ENCODE measurements around the gene TREM2. TPM values are rescaled to one million over a fixed set of nuclear protein-coding genes. Genes with fewer than 3 reads are reported as not detected.

The TREM2 gene
- total and polyA plus RNA-seq, 2 donors (not counting 1 experiment from before 2014, with no cell fraction given), result 0.17 TPM; not detected in 1

GRCh38 chr6:41177695-41178094 is 14.8 kb upstream of the TREM2 start:
- H3K4me1 ChIP-seq (ENCODE audit: control insufficient read depth, extremely low read depth, insufficient read depth, low read length), result no peaks in the 10 kb centered on the region
- no peaks in the 10 kb centered on the region for H3K79me2 ChIP-seq (ENCODE audit: control insufficient read depth, insufficient read depth, low read length)
- H3K4me2 ChIP-seq (ENCODE audit: extremely low read depth, insufficient read depth, low read length), result no peak overlapping the region
- no peak overlapping the region for H3K4me3 ChIP-seq (replicated peaks in 1 of 4; ENCODE audit: control extremely low read depth in 1 of 4, insufficient read depth in 1 of 4, low read depth in 3 of 4, low read length in 4 of 4)
- H2AFZ ChIP-seq (ENCODE audit: low read length), result no peak overlapping the region
- no peaks in the 10 kb centered on the region for H3K9me3 ChIP-seq (ENCODE audit: control insufficient read depth, insufficient read depth, low read depth, low read length)
- no peaks in the 10 kb centered on the region for H3K27me3 ChIP-seq (ENCODE audit: control insufficient read depth, insufficient read depth, low read length)
- DNase-seq (ENCODE audit: low read depth in 2 of 2), result peak in 1 of 2 donors; percentile 7
- no peak for TF ChIP-seq EZH2 (IDR thresholded peaks at IDR 0.05; ENCODE audit: low read length, missing control alignments)
- TF ChIP-seq, protein P1, sequence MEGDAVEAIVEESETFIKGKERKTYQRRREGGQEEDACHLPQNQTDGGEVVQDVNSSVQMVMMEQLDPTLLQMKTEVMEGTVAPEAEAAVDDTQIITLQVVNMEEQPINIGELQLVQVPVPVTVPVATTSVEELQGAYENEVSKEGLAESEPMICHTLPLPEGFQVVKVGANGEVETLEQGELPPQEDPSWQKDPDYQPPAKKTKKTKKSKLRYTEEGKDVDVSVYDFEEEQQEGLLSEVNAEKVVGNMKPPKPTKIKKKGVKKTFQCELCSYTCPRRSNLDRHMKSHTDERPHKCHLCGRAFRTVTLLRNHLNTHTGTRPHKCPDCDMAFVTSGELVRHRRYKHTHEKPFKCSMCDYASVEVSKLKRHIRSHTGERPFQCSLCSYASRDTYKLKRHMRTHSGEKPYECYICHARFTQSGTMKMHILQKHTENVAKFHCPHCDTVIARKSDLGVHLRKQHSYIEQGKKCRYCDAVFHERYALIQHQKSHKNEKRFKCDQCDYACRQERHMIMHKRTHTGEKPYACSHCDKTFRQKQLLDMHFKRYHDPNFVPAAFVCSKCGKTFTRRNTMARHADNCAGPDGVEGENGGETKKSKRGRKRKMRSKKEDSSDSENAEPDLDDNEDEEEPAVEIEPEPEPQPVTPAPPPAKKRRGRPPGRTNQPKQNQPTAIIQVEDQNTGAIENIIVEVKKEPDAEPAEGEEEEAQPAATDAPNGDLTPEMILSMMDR (conservative IDR thresholded peaks at IDR 0.05 in 1 of 2, IDR thresholded peaks at IDR 0.05 in 1 of 2; ENCODE audit: low read depth in 1 of 2, low read length in 2 of 2), result no peak
- H4K20me1 ChIP-seq (ENCODE audit: control insufficient read depth, extremely low read depth, insufficient read depth, low read length), result no peaks in the 10 kb centered on the region
- no peaks in the 10 kb centered on the region for H3K36me3 ChIP-seq (ENCODE audit: control insufficient read depth, insufficient read depth, low read length)
- H3K27ac ChIP-seq (ENCODE audit: insufficient read depth, low read length), result no peak overlapping the region
- H3K9ac ChIP-seq (ENCODE audit: insufficient read depth, low read length), result no peak overlapping the region

GRCh38 chr6:41177287-41177686 is 14.4 kb upstream of the TREM2 start:
- Histone ChIP-seq H3K27me3 (ENCODE audit: control insufficient read depth, insufficient read depth, low read length) (no peaks in the 10 kb centered on the region), H3K9ac (ENCODE audit: insufficient read depth, low read length) (no peak overlapping the region), H2AFZ (ENCODE audit: low read length) (no peak overlapping the region), H4K20me1 (ENCODE audit: control insufficient read depth, extremely low read depth, insufficient read depth, low read length) (no peaks in the 10 kb centered on the region), H3K9me3 (ENCODE audit: control insufficient read depth, insufficient read depth, low read depth, low read length) (no peaks in the 10 kb centered on the region), H3K36me3 (ENCODE audit: control insufficient read depth, insufficient read depth, low read length) (no peaks in the 10 kb centered on the region), H3K27ac (ENCODE audit: insufficient read depth, low read length) (no peak overlapping the region), H3K4me3 (replicated peaks in 1 of 4; ENCODE audit: control extremely low read depth in 1 of 4, insufficient read depth in 1 of 4, low read depth in 3 of 4, low read length in 4 of 4) (no peak overlapping the region), H3K4me2 (ENCODE audit: extremely low read depth, insufficient read depth, low read length) (no peak overlapping the region), H3K79me2 (ENCODE audit: control insufficient read depth, insufficient read depth, low read length) (no peaks in the 10 kb centered on the region), H3K4me1 (ENCODE audit: control insufficient read depth, extremely low read depth, insufficient read depth, low read length) (no peaks in the 10 kb centered on the region)
- TF ChIP-seq EZH2 (IDR thresholded peaks at IDR 0.05; ENCODE audit: low read length, missing control alignments), result no peak
- TF ChIP-seq, protein P1 (conservative IDR thresholded peaks at IDR 0.05 in 1 of 2, IDR thresholded peaks at IDR 0.05 in 1 of 2; ENCODE audit: low read depth in 1 of 2, low read length in 2 of 2), result no peak
- no peak for DNase-seq (ENCODE audit: low read depth in 2 of 2)

GRCh38 chr6:41176189-41176588 is 13.3 kb upstream of the TREM2 start:
- Histone ChIP-seq H3K9me3 (ENCODE audit: control insufficient read depth, insufficient read depth, low read depth, low read length) (no peaks in the 10 kb centered on the region), H2AFZ (ENCODE audit: low read length) (no peak overlapping the region), H3K36me3 (ENCODE audit: control insufficient read depth, insufficient read depth, low read length) (no peaks in the 10 kb centered on the region), H3K27ac (ENCODE audit: insufficient read depth, low read length) (no peak overlapping the region), H3K4me1 (ENCODE audit: control insufficient read depth, extremely low read depth, insufficient read depth, low read length) (no peaks in the 10 kb centered on the region), H3K4me2 (ENCODE audit: extremely low read depth, insufficient read depth, low read length) (no peak overlapping the region), H3K27me3 (ENCODE audit: control insufficient read depth, insufficient read depth, low read length) (no peaks in the 10 kb centered on the region), H3K4me3 (replicated peaks in 1 of 4; ENCODE audit: control extremely low read depth in 1 of 4, insufficient read depth in 1 of 4, low read depth in 3 of 4, low read length in 4 of 4) (no peak overlapping the region), H4K20me1 (ENCODE audit: control insufficient read depth, extremely low read depth, insufficient read depth, low read length) (no peaks in the 10 kb centered on the region), H3K79me2 (ENCODE audit: control insufficient read depth, insufficient read depth, low read length) (no peaks in the 10 kb centered on the region), H3K9ac (ENCODE audit: insufficient read depth, low read length) (no peak overlapping the region)
- TF ChIP-seq, protein P1 (conservative IDR thresholded peaks at IDR 0.05 in 1 of 2, IDR thresholded peaks at IDR 0.05 in 1 of 2; ENCODE audit: low read depth in 1 of 2, low read length in 2 of 2), result no peak
- TF ChIP-seq EZH2 (IDR thresholded peaks at IDR 0.05; ENCODE audit: low read length, missing control alignments), result no peak
- DNase-seq (ENCODE audit: low read depth in 2 of 2), result no peak
